H1 (cell line): ENCODE measurements around the gene F2RL2. TPM values are rescaled to one million over a fixed set of nuclear protein-coding genes. Genes with fewer than 3 reads are reported as not detected.

Experiments used
- BACH1 ChIP-seq: IDR thresholded peaks from 2 replicates; pipeline ENCODE4 v1.6.1; 2012; ENCODE audit warnings: low read length, improper control_type of control experiment
- POLR2A ChIP-seq, 2 experiments: IDR thresholded peaks; 1 replicate in 1 of 2; 2 replicates in 1 of 2; pipeline ENCODE4 v1.6.1; 2011; ENCODE audit warnings: low read depth in 2 of 2, low read length in 2 of 2, mild to moderate bottlenecking in 2 of 2; ENCODE audit errors: control extremely low read depth in 1 of 2
- SAP30 ChIP-seq: fragments of 300-600 bp; sonication (generic); IDR thresholded peaks from 2 replicates; pipeline ENCODE4 v1.7.1; 2012; ENCODE audit warnings: low read length, moderate library complexity, mild to moderate bottlenecking, inconsistent platforms; ENCODE audit not compliant: insufficient read depth, insufficient replicate concordance
- polyA plus RNA-seq, 7 experiments: library from polyadenylated mRNA; depleted of rRNA in 3 of 7; stranded (reverse) in 5 of 7; unstranded in 2 of 7; fragments of >200 nt in 5 of 7; fragments of 200-250 nt in 2 of 7; gene quantifications; 1 replicate in 5 of 7; 2 replicates in 1 of 7; 4 replicates in 1 of 7; pipeline versions ENCODE4 v1.2.1 to v1.2.3, GENCODE V29; 2011 to 2013; ENCODE audit warnings: missing spikeins in 2 of 7, mixed read lengths in 2 of 7
- total RNA-seq: library from RNA; stranded (reverse); fragmentation: NEBNext Ultra II Directional; extraction: Animal tissue kit (Norgen Biotek cat#: 25700); gene quantifications from 2 replicates; pipeline ENCODE4 v1.2.1, GENCODE V29; 2021
- TF ChIP-seq, protein P1 (sequence below): IDR thresholded peaks from 2 replicates; pipeline ENCODE4 v1.6.1; 2012; ENCODE audit warnings: inconsistent platforms

F2RL2 gene
- total and polyA plus RNA-seq, 2 of the 8 experiments (the other 6 are each of a cell fraction or from before 2014, with no cell fraction given) = 0.03 to 0.07 TPM

DNA sequence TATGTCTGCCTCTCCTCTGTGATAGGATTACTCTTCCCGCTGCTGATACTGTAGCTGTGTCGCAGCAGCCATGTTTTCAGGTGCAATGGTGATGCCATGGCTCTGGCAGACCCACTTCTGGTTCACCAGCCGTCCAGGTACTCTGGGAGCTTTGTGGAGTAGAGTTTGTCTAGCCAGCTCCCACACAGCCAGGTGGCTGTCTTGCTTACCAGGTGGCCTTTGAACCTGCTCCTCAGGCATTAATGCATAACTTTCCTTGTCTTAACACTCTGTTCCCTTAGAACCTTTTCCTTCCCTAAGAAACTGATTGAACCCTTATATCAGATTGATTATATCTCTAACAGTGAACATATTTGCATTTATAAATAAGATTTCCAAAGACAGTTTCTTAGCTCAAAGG lies 42.2 kb downstream of the F2RL2 start (continued):
- TF ChIP-seq BACH1 (no peak), POLR2A (IDR thresholded peaks at IDR 0.05; ENCODE audit: control extremely low read depth in 1 of 2, low read depth in 2 of 2, low read length in 2 of 2) (no peak), SAP30 (no peak)
- TF ChIP-seq, protein P1, sequence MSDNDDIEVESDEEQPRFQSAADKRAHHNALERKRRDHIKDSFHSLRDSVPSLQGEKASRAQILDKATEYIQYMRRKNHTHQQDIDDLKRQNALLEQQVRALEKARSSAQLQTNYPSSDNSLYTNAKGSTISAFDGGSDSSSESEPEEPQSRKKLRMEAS = no peak
